Suprapubic skin (tissue), 3 donors: ENCODE data around the gene SETBP1.

ENCODE experiments used
- CTCF ChIP-seq, 2 donors: fragments of 200-600 bp in 1 of 2; fragments of 450-650 bp in 1 of 2; sonication (generic) in 1 of 2; IDR thresholded peaks; one replicate each; pipeline ENCODE4 v1.5.1; 2016 to 2019; ENCODE audit warnings: antibody characterized with exemption in 2 of 2, mild to moderate bottlenecking in 1 of 2, moderate library complexity in 1 of 2
- EP300 ChIP-seq: sonication (generic); formaldehyde crosslinking; IDR thresholded peaks from one replicate; pipeline ENCODE4 v1.6.1; 2017; ENCODE audit warnings: antibody characterized with exemption

GRCh38 chr18:44668270-44668975, 12.3 kb upstream of the SETBP1 start:
- TF ChIP-seq CTCF (IDR thresholded peaks at IDR 0.05) (no peak), EP300 (no peak)
